IPS-20b (cell line): ENCODE results near the gene SUMO1.
A peak's percentile ranks its signal among the peaks of the same experiment; 100 is the strongest.
"Not testable (repeated sequence)": the region's sequence is repeated elsewhere in the genome, so short reads cannot be mapped to it uniquely, and the experiment has no call there.

Experiments used
- H3K27ac ChIP-seq: one replicate; pipeline ENCODE4 v1.5.1; 2013; ENCODE audit warnings: low read length
- H3K27me3 ChIP-seq: 2 replicates; pipeline ENCODE4 v1.6.1; 2013; ENCODE audit warnings: mild to moderate bottlenecking, low read length, inconsistent platforms; ENCODE audit not compliant: insufficient read depth
- H3K36me3 ChIP-seq: 2 replicates; pipeline ENCODE4 v1.6.1; 2013; ENCODE audit warnings: low read depth, mild to moderate bottlenecking, inconsistent platforms, low read length, moderate library complexity; ENCODE audit not compliant: insufficient read depth
- H3K4me1 ChIP-seq: 2 replicates; pipeline ENCODE4 v1.6.1; 2013; ENCODE audit warnings: mild to moderate bottlenecking, control low read depth, inconsistent platforms, low read length, moderate library complexity; ENCODE audit not compliant: insufficient read depth
- H3K4me3 ChIP-seq: 2 replicates; pipeline ENCODE4 v1.5.1; 2013; ENCODE audit warnings: mild to moderate bottlenecking, low read length, inconsistent platforms
- H3K9ac ChIP-seq: 2 replicates; pipeline ENCODE4 v1.6.1; 2013; ENCODE audit warnings: low read depth, mild to moderate bottlenecking, inconsistent platforms, low read length, moderate library complexity
- H3K9me3 ChIP-seq: 2 replicates; pipeline ENCODE4 v1.6.1; 2013; ENCODE audit warnings: mild to moderate bottlenecking, low read depth, low read length, inconsistent platforms; ENCODE audit not compliant: insufficient read depth

The SUMO1 gene

DNA sequence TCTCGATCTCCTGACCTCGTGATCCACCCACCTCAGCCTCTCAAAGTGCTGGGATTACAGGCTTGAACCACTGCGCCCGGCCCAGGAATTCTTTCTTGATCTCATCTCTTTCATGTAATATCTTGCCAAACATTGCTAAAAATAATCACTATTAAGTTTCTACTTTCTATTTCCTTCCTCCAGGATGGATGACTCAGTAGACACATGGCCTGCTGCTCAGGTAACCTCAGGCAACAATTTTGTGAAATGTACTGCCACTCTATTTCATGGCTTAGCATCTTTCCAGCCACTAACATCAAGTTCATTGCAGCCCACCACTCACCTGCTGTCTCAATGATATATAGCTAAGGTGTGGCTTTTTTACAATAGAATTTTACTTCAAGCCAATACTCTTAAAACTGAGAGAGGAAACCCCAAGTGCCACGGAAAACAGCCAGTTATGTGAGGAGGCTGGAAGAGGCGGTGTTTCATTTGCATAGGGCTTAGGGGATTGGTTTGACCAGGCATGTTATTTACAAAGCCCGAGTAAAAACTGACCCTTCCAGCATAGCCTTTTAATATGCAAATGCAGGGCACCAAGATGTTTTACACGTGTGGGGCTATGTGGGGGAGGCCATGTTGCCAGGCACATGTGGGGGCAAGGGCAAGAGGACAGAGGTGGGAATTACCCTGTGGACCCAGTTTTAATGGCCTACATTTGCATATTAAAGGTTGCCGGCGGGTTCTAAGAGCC lies 11.3 kb upstream of the SUMO1 start:
- Histone ChIP-seq H3K4me3 (peak overlapping the region; percentile 38), H3K4me1 (no peaks in the 10 kb centered on the region; the same call in 1 of the 2 replicates), H3K27me3 (no peaks in the 10 kb centered on the region), H3K27ac (no peak overlapping the region), H3K9ac (peak overlapping the region; percentile 35; the same call in 1 of the 2 replicates), H3K9me3 (no peaks in the 10 kb centered on the region), H3K36me3 (no peaks in the 10 kb centered on the region)

- not testable (repeated sequence) for H3K27me3 ChIP-seq, H3K9me3 ChIP-seq, H3K4me1 ChIP-seq, H3K36me3 ChIP-seq, H3K9ac ChIP-seq, H3K4me3 ChIP-seq, H3K27ac ChIP-seq
Measured at GRCh38 chr2:202247710-202248109, 9.3 kb upstream of the SUMO1 start.

- H3K9ac ChIP-seq: peak overlapping the region; percentile 97
- H3K4me3 ChIP-seq: peak overlapping the region; percentile 83
- no peaks in the 10 kb centered on the region for H3K9me3 ChIP-seq
- peaks cover 3% of the 10 kb centered on the region; the same call in 1 of the 2 replicates for H3K4me1 ChIP-seq
- peak overlapping the region; percentile 92 for H3K27ac ChIP-seq
- H3K36me3 ChIP-seq: peaks cover 10% of the 10 kb centered on the region
- H3K27me3 ChIP-seq: no peaks in the 10 kb centered on the region
Measured at GRCh38 chr2:202237787-202238233, 587 bp downstream of the SUMO1 start.

GRCh38 chr2:202221873-202222272 lies 16.5 kb downstream of the SUMO1 start:
- H3K9me3 ChIP-seq: no peaks in the 10 kb centered on the region
- H3K27me3 ChIP-seq: no peaks in the 10 kb centered on the region
- H3K4me3 ChIP-seq: no peak overlapping the region
- H3K9ac ChIP-seq: no peak overlapping the region
- H3K36me3 ChIP-seq: peaks cover 34% of the 10 kb centered on the region
- H3K4me1 ChIP-seq: peaks cover 3% of the 10 kb centered on the region; the same call in 1 of the 2 replicates
- no peak overlapping the region for H3K27ac ChIP-seq

DNA sequence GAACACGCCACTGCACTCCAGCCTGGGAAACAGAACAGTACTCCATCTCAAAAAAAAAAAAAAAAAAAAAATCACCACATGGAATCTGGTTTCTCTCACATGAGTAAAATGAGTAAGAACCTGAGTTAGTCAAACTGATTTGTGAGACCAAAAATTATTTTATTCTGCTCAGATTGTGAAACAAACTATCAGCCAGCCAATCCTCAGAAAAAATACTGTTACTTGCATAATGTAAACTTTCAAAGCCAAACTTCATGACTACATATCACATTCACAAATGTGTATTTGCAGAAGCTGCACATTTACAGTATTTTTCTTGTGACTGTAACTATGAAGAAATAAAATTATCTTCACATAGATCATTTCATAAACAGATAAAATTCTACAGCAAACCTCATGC lies 23.2 kb downstream of the SUMO1 start:
- H3K9ac ChIP-seq: no peak overlapping the region

GRCh38 chr2:202208526-202208925 lies 29.9 kb downstream of the SUMO1 start:
- Histone ChIP-seq H3K27ac (no peak overlapping the region), H3K4me1 (no peaks in the 10 kb centered on the region), H3K9ac (no peak overlapping the region), H3K36me3 (peaks cover 71% of the 10 kb centered on the region), H3K4me3 (no peak overlapping the region), H3K27me3 (no peaks in the 10 kb centered on the region), H3K9me3 (no peaks in the 10 kb centered on the region)

More for the DNA sequence above, 23.2 kb downstream of the SUMO1 start:
- H3K27ac ChIP-seq: no peak overlapping the region
- H3K36me3 ChIP-seq: peaks cover 66% of the 10 kb centered on the region
- no peaks in the 10 kb centered on the region for H3K9me3 ChIP-seq
- no peaks in the 10 kb centered on the region for H3K27me3 ChIP-seq
- no peak overlapping the region for H3K4me3 ChIP-seq
- H3K4me1 ChIP-seq: no peaks in the 10 kb centered on the region

DNA sequence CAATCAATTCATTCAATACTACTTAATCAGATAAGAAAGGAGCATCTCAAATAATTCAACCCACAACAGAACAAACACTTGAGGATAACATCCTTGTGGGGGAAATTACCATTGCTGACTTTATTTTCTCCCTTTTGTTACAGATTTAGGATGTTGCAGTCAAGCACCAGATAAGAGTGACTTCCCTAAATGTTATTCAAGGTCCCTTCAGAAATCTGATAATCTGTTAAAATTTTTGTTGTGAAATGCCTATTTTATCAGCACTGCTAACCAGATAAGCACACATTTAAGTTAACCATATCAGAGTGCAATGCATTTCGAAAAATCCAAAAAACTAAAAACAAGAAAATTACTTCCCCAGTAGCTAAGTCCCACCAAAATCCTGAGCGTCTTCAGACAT lies 33.5 kb downstream of the SUMO1 start:
- Histone ChIP-seq H3K4me3 (no peak overlapping the region), H3K27me3 (no peaks in the 10 kb centered on the region), H3K27ac (no peak overlapping the region), H3K4me1 (no peaks in the 10 kb centered on the region), H3K9me3 (no peaks in the 10 kb centered on the region), H3K36me3 (peaks cover 49% of the 10 kb centered on the region), H3K9ac (no peak overlapping the region)

DNA sequence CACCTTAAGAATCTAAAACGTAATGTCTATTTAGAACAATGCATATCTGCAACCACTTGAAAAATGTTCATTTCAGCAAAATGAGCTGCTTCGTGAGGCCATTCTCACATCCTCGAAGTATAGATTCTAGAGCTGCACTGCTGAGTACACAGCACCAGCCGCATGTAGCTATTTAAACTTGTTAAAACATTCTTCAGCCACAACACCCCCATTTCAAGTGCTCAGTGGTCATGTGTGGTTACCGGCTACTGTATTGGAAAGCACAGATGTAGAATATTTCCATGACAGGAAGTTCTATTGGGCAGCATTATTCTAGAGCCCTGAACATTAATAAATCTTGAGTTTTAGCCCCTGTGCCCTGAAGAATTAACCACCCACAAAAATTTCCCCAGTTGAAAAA lies 35.0 kb downstream of the SUMO1 start:
- Histone ChIP-seq H3K9ac (no peak overlapping the region), H3K27ac (no peak overlapping the region), H3K4me3 (no peak overlapping the region), H3K4me1 (no peaks in the 10 kb centered on the region), H3K9me3 (no peaks in the 10 kb centered on the region), H3K36me3 (peaks cover 39% of the 10 kb centered on the region), H3K27me3 (no peaks in the 10 kb centered on the region)

DNA sequence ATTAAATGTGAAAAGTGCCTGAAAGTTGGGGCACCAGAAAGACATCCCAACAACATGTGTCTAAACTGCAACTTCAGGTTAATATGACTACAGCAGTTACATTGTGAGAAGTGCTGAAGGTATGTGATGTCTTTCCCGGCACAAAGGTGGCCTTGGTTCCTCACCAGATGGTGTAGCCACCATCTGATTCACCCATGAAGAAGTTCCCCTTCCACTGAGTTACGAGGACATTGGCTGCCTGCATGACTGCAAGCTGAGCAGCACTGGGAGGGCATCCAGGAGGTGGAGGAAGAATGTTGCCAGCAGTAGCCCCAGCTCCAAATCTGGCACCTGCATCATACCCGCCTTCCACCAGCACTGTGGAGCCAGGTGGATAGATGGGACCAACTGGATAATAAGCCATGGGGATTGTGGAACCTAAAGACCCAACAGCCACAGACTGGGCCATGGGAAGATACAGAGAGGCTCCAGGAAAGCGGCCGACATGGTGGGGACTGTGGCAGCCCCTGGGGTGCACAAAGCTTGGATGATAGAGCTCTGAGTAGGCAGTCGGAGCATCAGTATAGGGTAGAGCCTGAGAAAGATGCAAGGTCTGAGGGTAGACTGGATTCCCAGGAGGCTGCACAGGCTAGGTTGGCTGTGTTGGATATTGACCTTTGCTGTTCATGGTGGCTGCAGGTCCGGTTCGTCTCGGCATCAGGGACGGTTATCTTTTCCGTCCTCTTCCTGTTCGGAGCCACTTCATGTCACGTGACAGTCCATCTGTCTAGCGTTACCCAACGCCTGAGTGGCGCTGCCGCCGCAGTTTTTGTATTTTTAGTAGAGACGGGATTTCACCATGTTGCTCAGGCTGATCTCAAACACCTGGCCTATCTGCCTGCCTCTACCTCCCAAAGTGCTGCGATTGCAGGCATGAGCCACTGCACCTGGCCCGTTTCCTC lies 36.9 kb downstream of the SUMO1 start:
- no peak overlapping the region for H3K9ac ChIP-seq
- no peaks in the 10 kb centered on the region for H3K4me1 ChIP-seq
- no peaks in the 10 kb centered on the region for H3K27me3 ChIP-seq
- H3K4me3 ChIP-seq: no peak overlapping the region
- no peak overlapping the region for H3K27ac ChIP-seq
- H3K9me3 ChIP-seq: no peaks in the 10 kb centered on the region
- peaks cover 22% of the 10 kb centered on the region for H3K36me3 ChIP-seq

DNA sequence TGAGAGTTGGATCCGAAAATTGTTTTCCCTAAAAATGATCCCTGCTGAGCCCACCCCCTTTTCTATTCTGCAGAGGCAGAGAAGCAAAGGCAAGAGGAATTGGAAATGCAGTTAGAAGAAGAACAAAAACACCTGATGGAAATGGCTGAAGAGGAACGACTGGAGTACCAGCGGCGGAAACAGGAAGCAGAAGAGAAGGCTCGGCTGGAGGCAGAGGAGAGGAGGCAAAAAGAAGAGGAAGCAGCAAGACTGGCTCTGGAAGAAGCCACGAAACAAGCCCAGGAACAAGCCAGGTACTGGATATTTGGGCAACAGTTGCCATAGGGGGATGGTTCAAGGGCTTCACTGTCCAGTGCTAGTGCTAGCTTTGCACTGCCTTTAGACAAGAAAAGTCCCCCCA lies 41.7 kb downstream of the SUMO1 start:
- H3K4me1 ChIP-seq: no peaks in the 10 kb centered on the region
- H3K36me3 ChIP-seq: no peaks in the 10 kb centered on the region
- no peaks in the 10 kb centered on the region for H3K27me3 ChIP-seq
- no peak overlapping the region for H3K27ac ChIP-seq
- no peak overlapping the region for H3K4me3 ChIP-seq
- H3K9ac ChIP-seq: no peak overlapping the region
- H3K9me3 ChIP-seq: no peaks in the 10 kb centered on the region

- Histone ChIP-seq H3K27me3 (no peaks in the 10 kb centered on the region), H3K9me3 (no peaks in the 10 kb centered on the region), H3K9ac (no peak overlapping the region; the same call in 1 of the 2 replicates), H3K36me3 (no peaks in the 10 kb centered on the region), H3K4me3 (no peak overlapping the region), H3K27ac (no peak overlapping the region), H3K4me1 (no peaks in the 10 kb centered on the region)
Measured at GRCh38 chr2:202194418-202194817, 44.0 kb downstream of the SUMO1 start.
